ENCODE data around the gene CCDC112. TPM values are rescaled to one million over a fixed set of nuclear protein-coding genes. Genes with fewer than 3 reads are reported as not detected.

The CCDC112 gene
- total and polyA plus RNA-seq, 2 experiments from 2014 or later: 18.1 to 48.2 TPM

- TF ChIP-seq EZH2phosphoT487 (IDR thresholded peaks at IDR 0.05; ENCODE audit: unreplicated experiment): no peak
- no peak for TF ChIP-seq JUNB (IDR thresholded peaks at IDR 0.05; ENCODE audit: unreplicated experiment)
- no peak for TF ChIP-seq EZH2 (IDR thresholded peaks at IDR 0.05; ENCODE audit: low read depth, unreplicated experiment)
- no peak for TF ChIP-seq ZNF114 (CRISPR knock-in tag; IDR thresholded peaks at IDR 0.05)
- TF ChIP-seq CTCF (conservative IDR thresholded peaks at IDR 0.05; ENCODE audit: low read depth in 2 of 2): no peak
Observed at GRCh38 chr5:115345344-115345743, 48.9 kb upstream of the CCDC112 start (continued).

GRCh38 chr5:115343855-115344254, 47.4 kb upstream of the CCDC112 start:
- H3K9me3 Mint-ChIP-seq: no peaks in the 10 kb centered on the region
- H3K79me2 ChIP-seq (replicated peaks; ENCODE audit: insufficient read depth): no peaks in the 10 kb centered on the region
- DNase-seq (ENCODE audit: low spot score): no peak
- no peak overlapping the region for H3K27ac ChIP-seq (ENCODE audit: low read depth)
- H3K4me2 ChIP-seq: no peak overlapping the region
- no peaks in the 10 kb centered on the region for H3K36me3 ChIP-seq (ENCODE audit: insufficient read depth)
- no peak for ATAC-seq
- peaks cover 9% of the 10 kb centered on the region; the same call in 1 of the 2 replicates for H3K4me1 ChIP-seq (ENCODE audit: insufficient read depth)
- H3K4me3 Mint-ChIP-seq: no peak overlapping the region
- no peak overlapping the region for H3K4me3 ChIP-seq
- H3K36me3 Mint-ChIP-seq (ENCODE audit: low read depth): no peaks in the 10 kb centered on the region
- no peaks in the 10 kb centered on the region for H3K27me3 ChIP-seq (ENCODE audit: insufficient read depth)
- H3K9me2 ChIP-seq (ENCODE audit: insufficient read depth): no peaks in the 10 kb centered on the region
- H3F3A ChIP-seq (replicated peaks; ENCODE audit: low read depth): no peaks in the 10 kb centered on the region
- H4K20me1 ChIP-seq (replicated peaks; ENCODE audit: insufficient read depth): no peaks in the 10 kb centered on the region
- H2AFZ ChIP-seq: no peak overlapping the region
- no peaks in the 10 kb centered on the region for H3K27me3 Mint-ChIP-seq (ENCODE audit: insufficient read depth, low read depth, poor library complexity)
- no peak overlapping the region for H3K27ac Mint-ChIP-seq
- peaks cover 10% of the 10 kb centered on the region for H3K4me1 Mint-ChIP-seq
- TF ChIP-seq EZH2 (IDR thresholded peaks at IDR 0.05; ENCODE audit: low read depth, unreplicated experiment) (no peak), EZH2phosphoT487 (IDR thresholded peaks at IDR 0.05; ENCODE audit: unreplicated experiment) (no peak), ZNF462 (CRISPR knock-in tag; IDR thresholded peaks at IDR 0.05) (no peak), ZNF114 (CRISPR knock-in tag; IDR thresholded peaks at IDR 0.05) (no peak), CTCF (conservative IDR thresholded peaks at IDR 0.05; ENCODE audit: low read depth in 2 of 2) (no peak), REST (IDR thresholded peaks at IDR 0.05; ENCODE audit: unreplicated experiment) (no peak), POLR2AphosphoS5 (IDR thresholded peaks at IDR 0.05; ENCODE audit: low read depth) (no peak), JUNB (IDR thresholded peaks at IDR 0.05; ENCODE audit: unreplicated experiment) (no peak), NANOG (IDR thresholded peaks at IDR 0.05; ENCODE audit: borderline replicate concordance) (no peak), CREB1 (CRISPR knock-in tag; IDR thresholded peaks at IDR 0.05; ENCODE audit: low read depth) (no peak)

Measured in GM23338 (cell line).